GM19043 (cell line): ENCODE data around the gene RALA.
"Not testable (repeated sequence)": the region's sequence is repeated elsewhere in the genome, so short reads cannot be mapped to it uniquely, and the experiment has no call there.

Experiments used
- ATAC-seq: cut with Tn5 transposase; IDR thresholded peaks from one replicate; pipeline ENCODE4 v1.9.1; 2021; ENCODE audit warnings: low read depth; ENCODE audit not compliant: unreplicated experiment

The RALA gene

GRCh38 chr7:39721345-39721744, 98.0 kb downstream of the RALA start:
- no peak for ATAC-seq

GRCh38 chr7:39721919-39722597, 98.7 kb downstream of the RALA start:
- ATAC-seq, result no peak

- no peak for ATAC-seq
Measured at GRCh38 chr7:39727231-39728012, 104.0 kb downstream of the RALA start.

- ATAC-seq, result peak; percentile 92
Measured at GRCh38 chr7:39732837-39733804, 109.7 kb downstream of the RALA start.

GRCh38 chr7:39733881-39734632, 110.7 kb downstream of the RALA start:
- ATAC-seq, result no peak

GRCh38 chr7:39734633-39735004, 111.2 kb downstream of the RALA start:
- ATAC-seq, result no peak

GRCh38 chr7:39735903-39736302, 112.5 kb downstream of the RALA start:
- no peak for ATAC-seq

GRCh38 chr7:39741942-39742623, 118.7 kb downstream of the RALA start:
- ATAC-seq, result no peak

GRCh38 chr7:39744620-39745019, 121.2 kb downstream of the RALA start:
- no peak for ATAC-seq

- no peak for ATAC-seq
Measured at GRCh38 chr7:39745320-39745719, 121.9 kb downstream of the RALA start.

GRCh38 chr7:39746103-39746819, 122.9 kb downstream of the RALA start:
- ATAC-seq, result no peak

- ATAC-seq, result no peak
Measured at GRCh38 chr7:39749177-39749576, 125.8 kb downstream of the RALA start.

- ATAC-seq, result no peak
Measured at GRCh38 chr7:39749717-39750116, 126.3 kb downstream of the RALA start.

- no peak for ATAC-seq
Measured at GRCh38 chr7:39750253-39751077, 127.1 kb downstream of the RALA start.

GRCh38 chr7:39753237-39753636, 129.9 kb downstream of the RALA start:
- ATAC-seq, result not testable (repeated sequence)

- ATAC-seq, result no peak
Measured at GRCh38 chr7:39753823-39754325, 130.5 kb downstream of the RALA start.

- no peak for ATAC-seq
Measured at GRCh38 chr7:39754326-39755120, 131.2 kb downstream of the RALA start.
